Psoas muscle (tissue), 8 donors: ENCODE data around the gene SHF. TPM values are rescaled to one million over a fixed set of nuclear protein-coding genes. Genes with fewer than 3 reads are reported as not detected.

Source experiments
- ATAC-seq, 4 donors: fragments of 200-7000 bp; cut with Tn5 transposase; one replicate each; pipeline ENCODE4 v1.9.1; 2020; ENCODE audit warnings: moderate library complexity in 3 of 4, mild to moderate bottlenecking in 2 of 4
- DNase-seq, 2 donors: peaks; one replicate each; pipeline ENCODE4 v3.0.0-alpha.2; 2020
- H3K27ac ChIP-seq: fragments of 200-600 bp; one replicate; pipeline ENCODE4 v1.8.0; 2022
- H3K27me3 ChIP-seq, 3 donors: fragments of 200-600 bp in 1 of 3; one replicate each; pipeline versions ENCODE4 v1.6.1 to v1.8.0; 2013 to 2022; ENCODE audit warnings: low read length in 2 of 3, mild to moderate bottlenecking in 2 of 3, moderate library complexity in 1 of 3; ENCODE audit not compliant: insufficient read depth in 3 of 3
- H3K36me3 ChIP-seq, 2 donors: fragments of 200-600 bp in 1 of 2; one replicate each; pipeline versions ENCODE4 v1.6.1 to v1.8.0; 2013 to 2022; ENCODE audit warnings: low read depth in 1 of 2, mild to moderate bottlenecking in 1 of 2, moderate library complexity in 1 of 2; ENCODE audit not compliant: insufficient read depth in 1 of 2
- H3K4me1 ChIP-seq: fragments of 200-600 bp; one replicate; pipeline ENCODE4 v1.8.0; 2022
- H3K4me3 ChIP-seq: fragments of 200-600 bp; one replicate; pipeline ENCODE4 v1.8.0; 2022; ENCODE audit warnings: mild to moderate bottlenecking
- H3K9me3 ChIP-seq: fragments of 200-600 bp; one replicate; pipeline ENCODE4 v1.8.0; 2022
- WGBS, 3 donors: extraction: QIAGEN DNeasy Blood & Tissue Kit; methylation state at CpG; one replicate each; pipeline versions ENCODE4 v1.1.6 to v1.1.7; 2013; 5-methylcytosine and 5-hydroxymethylcytosine counted together
- intact Hi-C, 2 donors: fragments of 100-400 bp; cut with DNase I; formaldehyde crosslinking; loops; one replicate each; pipeline versions ENCODE4 v1.11.0 to v1.14.2; 2022
- polyA plus RNA-seq, 3 donors: library from polyadenylated mRNA; stranded (reverse); fragments of 200-250 nt; gene quantifications; one replicate each; pipeline ENCODE4 v1.2.3, GENCODE V29; 2013
- total RNA-seq, 4 donors: library from RNA; stranded (reverse); fragmentation: NEBNext Ultra II Directional in 2 of 4; extraction: Animal tissue kit (Norgen Biotek cat#: 25700) in 2 of 4; gene quantifications; one replicate each; pipeline versions ENCODE4 v1.2.1 to v1.2.4, GENCODE V29; 2021 to 2023
- TF ChIP-seq, protein P1 (sequence below): fragments of 200-600 bp; IDR thresholded peaks from one replicate; pipeline ENCODE4 v1.8.0; 2022; ENCODE audit warnings: antibody characterized with exemption
- donor health status: healthy with polysubstance abuse.
- donor health status: DM: no; HTN: no; CAD: no; lungs with moderate emphysema.
- donor health status: Bipolar disorder and iron deficiency.
- donor health status: healthy.
- donor health status: DM: yes; HTN: yes; CAD: no.
- donor health status: DM: no; HTN: no; CAD: no.
- donor health status: DM: no; HTN: no; CAD: no.
- donor health status: DM: yes; HTN: yes; CAD: no.

The SHF gene
- total and polyA plus RNA-seq, 7 donors: 0.73 to 4.0 (median 1.7) TPM

GRCh38 chr15:45143946-45144345 is 43.8 kb downstream of the SHF start:
- Histone ChIP-seq H3K4me1 (no peaks in the 10 kb centered on the region), H3K9me3 (no peaks in the 10 kb centered on the region), H3K4me3 (no peak overlapping the region), H3K36me3 (no peaks in the 10 kb centered on the region), H3K27me3 (no peaks in the 10 kb centered on the region), H3K27ac (no peak overlapping the region)
- WGBS, 3 donors: 75 to 86% (median 76%) methylated on average over 11 of the region's 11 CpGs
- TF ChIP-seq, protein P1, sequence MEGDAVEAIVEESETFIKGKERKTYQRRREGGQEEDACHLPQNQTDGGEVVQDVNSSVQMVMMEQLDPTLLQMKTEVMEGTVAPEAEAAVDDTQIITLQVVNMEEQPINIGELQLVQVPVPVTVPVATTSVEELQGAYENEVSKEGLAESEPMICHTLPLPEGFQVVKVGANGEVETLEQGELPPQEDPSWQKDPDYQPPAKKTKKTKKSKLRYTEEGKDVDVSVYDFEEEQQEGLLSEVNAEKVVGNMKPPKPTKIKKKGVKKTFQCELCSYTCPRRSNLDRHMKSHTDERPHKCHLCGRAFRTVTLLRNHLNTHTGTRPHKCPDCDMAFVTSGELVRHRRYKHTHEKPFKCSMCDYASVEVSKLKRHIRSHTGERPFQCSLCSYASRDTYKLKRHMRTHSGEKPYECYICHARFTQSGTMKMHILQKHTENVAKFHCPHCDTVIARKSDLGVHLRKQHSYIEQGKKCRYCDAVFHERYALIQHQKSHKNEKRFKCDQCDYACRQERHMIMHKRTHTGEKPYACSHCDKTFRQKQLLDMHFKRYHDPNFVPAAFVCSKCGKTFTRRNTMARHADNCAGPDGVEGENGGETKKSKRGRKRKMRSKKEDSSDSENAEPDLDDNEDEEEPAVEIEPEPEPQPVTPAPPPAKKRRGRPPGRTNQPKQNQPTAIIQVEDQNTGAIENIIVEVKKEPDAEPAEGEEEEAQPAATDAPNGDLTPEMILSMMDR: no peak
- DNase-seq (no peak), ATAC-seq (no peak)
- intact Hi-C loops: no loop called here

DNA sequence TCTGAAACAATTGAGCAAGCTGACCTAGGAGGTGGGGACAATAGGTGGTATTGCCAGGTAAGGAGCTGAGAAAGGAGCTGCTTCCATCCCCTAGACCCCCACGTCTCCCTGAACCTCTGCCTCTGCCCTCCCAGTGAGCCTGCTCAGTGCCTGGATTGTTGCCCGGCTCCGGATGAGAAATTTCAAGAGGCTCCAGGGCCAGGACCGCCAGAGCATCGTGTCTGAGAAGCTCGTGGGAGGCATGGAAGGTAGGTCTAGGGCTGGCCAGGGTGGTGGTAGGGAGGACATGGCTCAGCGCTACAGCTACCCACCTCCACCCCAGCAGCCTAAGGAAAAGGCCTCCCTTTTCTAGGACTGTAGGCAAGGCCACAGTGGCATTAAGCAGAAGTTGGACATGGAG is 44.7 kb downstream of the SHF start:
- no peak for ATAC-seq
- H3K9me3 ChIP-seq: no peaks in the 10 kb centered on the region
- intact Hi-C loops: no loop called here
- no peaks in the 10 kb centered on the region for H3K36me3 ChIP-seq
- no peak overlapping the region for H3K4me3 ChIP-seq
- H3K4me1 ChIP-seq: no peaks in the 10 kb centered on the region
- TF ChIP-seq, protein P1: no peak
- H3K27me3 ChIP-seq: no peaks in the 10 kb centered on the region
- no peak overlapping the region for H3K27ac ChIP-seq
- WGBS, 3 donors: 76 to 92% (median 78%) methylated on average over 7 of the region's 7 CpGs
- DNase-seq: no peak

DNA sequence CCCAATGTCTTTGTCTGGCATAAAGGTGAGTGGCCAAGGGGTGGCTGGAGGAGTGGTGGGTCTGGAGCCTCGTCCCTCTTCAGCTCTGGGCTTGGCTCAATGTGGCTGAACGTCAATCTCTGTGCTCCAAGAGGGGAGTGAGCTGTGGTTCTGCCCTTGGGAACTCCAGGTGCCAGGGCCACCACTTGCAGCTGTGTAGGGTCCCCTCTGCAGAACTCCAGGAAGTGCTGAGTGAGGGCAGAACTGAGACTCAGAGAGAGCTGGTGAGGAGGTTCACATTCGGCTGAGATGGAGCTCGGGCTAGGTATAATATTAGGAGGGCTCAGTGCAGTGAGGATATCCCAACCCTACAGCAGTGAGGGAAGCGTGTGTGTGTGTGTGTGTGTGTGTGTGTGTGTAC is 46.4 kb downstream of the SHF start:
- H3K9me3 ChIP-seq: no peaks in the 10 kb centered on the region
- TF ChIP-seq, protein P1: no peak
- no peak overlapping the region for H3K4me3 ChIP-seq
- no peak for DNase-seq
- H3K27ac ChIP-seq: no peak overlapping the region
- H3K27me3 ChIP-seq: peaks cover 0 to 5% (median 2%) of the 10 kb centered on the region in 3 donors
- no peaks in the 10 kb centered on the region for H3K36me3 ChIP-seq
- intact Hi-C loops: no loop called here
- no peak for ATAC-seq
- 77 to 81% (median 78%) methylated on average over 4 to 5 of the region's 5 CpGs for WGBS, 3 donors
- H3K4me1 ChIP-seq: no peaks in the 10 kb centered on the region

DNA sequence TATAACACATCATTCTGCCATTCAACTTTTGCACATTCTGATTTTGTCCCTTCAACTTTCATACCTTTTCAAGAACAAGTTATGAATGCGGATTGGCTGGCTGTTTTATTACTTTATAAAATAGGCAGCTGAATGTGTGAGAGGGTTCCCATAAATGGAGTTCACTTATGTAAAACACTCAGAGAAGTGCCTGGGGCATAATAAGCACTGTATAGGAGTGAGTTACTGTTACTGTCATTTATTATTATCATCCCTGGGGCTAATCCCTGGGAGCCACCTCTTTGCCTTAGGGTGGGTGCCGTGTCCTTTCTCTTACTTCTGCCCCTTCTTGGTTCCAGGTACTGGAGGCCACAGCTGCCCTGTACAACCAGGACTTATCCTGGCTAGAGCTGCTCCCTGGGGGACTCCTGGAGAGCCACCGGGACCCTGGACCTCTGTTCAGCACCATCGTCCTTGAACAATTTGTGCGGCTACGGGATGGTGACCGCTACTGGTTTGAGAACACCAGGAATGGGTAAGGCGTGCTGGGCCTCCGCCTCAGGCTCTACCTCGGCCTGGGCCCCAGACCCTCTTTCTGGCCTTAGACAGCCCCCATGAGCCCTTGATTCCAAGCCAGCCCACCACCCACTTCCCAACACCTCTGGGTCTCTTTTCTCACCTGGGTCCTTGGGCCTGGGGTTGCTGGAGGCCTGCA is 47.1 kb downstream of the SHF start:
- H3K4me1 ChIP-seq: no peaks in the 10 kb centered on the region
- H3K9me3 ChIP-seq: no peaks in the 10 kb centered on the region
- no peak for ATAC-seq
- DNase-seq: no peak
- no peak overlapping the region for H3K4me3 ChIP-seq
- intact Hi-C loops: no loop called here
- H3K27ac ChIP-seq: no peak overlapping the region
- TF ChIP-seq, protein P1: no peak
- no peaks in the 10 kb centered on the region for H3K36me3 ChIP-seq
- H3K27me3 ChIP-seq: peaks cover 0 to 11% (median 3%) of the 10 kb centered on the region in 3 donors
- 92 to 97% (median 94%) methylated on average over 10 of the region's 10 CpGs for WGBS, 3 donors

GRCh38 chr15:45139770-45140169 is 48.0 kb downstream of the SHF start:
- Histone ChIP-seq H3K27me3 (peaks cover 0 to 18% (median 10%) of the 10 kb centered on the region in 3 donors), H3K36me3 (no peaks in the 10 kb centered on the region), H3K4me1 (peaks cover 3% of the 10 kb centered on the region), H3K27ac (no peak overlapping the region), H3K4me3 (no peak overlapping the region), H3K9me3 (no peaks in the 10 kb centered on the region)
- TF ChIP-seq, protein P1: no peak
- no peak for ATAC-seq
- intact Hi-C loops: no loop called here
- DNase-seq: no peak
- WGBS, 3 donors: 80 to 92% (median 82%) methylated on average over 6 of the region's 6 CpGs
